Transverse colon (tissue), 3 donors: ENCODE data around the gene SLC27A5.

Source experiments
- CTCF ChIP-seq, 5 experiments: fragments of 200-600 bp in 3 of 5; fragments of 450-650 bp in 2 of 5; sonication (generic) in 3 of 5; IDR thresholded peaks; 1 replicate in 2 of 5; 2 replicates in 3 of 5; pipeline ENCODE4 v1.5.1; 2016 to 2017; ENCODE audit warnings: antibody characterized with exemption in 5 of 5, inconsistent platforms in 3 of 5, mild to moderate bottlenecking in 2 of 5, moderate library complexity in 1 of 5
- POLR2A ChIP-seq: fragments of 450-650 bp; IDR thresholded peaks from one replicate; pipeline ENCODE4 v1.6.1; 2016; ENCODE audit warnings: antibody characterized with exemption, mild to moderate bottlenecking, moderate library complexity

- no peak for TF ChIP-seq POLR2A
- no peak for TF ChIP-seq CTCF (IDR thresholded peaks at IDR 0.05)
Observed at GRCh38 chr19:58548859-58549663, 37.3 kb upstream of the SLC27A5 start.
